Measurements from ENCODE around the gene CLDN20. TPM values are rescaled to one million over a fixed set of nuclear protein-coding genes. Genes with fewer than 3 reads are reported as not detected.

The CLDN20 gene
- total and polyA plus RNA-seq, 2 experiments from 2014 or later, result 0.56 TPM; not detected in 1

- no peak for DNase-seq (ENCODE audit: low spot score)
- no peak overlapping the region for H3K4me2 ChIP-seq
- H3K4me3 ChIP-seq, result no peak overlapping the region
- whole genome bisulfite sequencing (ENCODE audit: low lambda C conversion rate, missing lambda C conversion rate), result 93% methylated on average over 5 of the region's 5 CpGs
- H3K27me3 ChIP-seq, result no peaks in the 10 kb centered on the region
- no peaks in the 10 kb centered on the region for H4K20me1 ChIP-seq (ENCODE audit: insufficient read depth, poor library complexity, severe bottlenecking)
- H3K36me3 ChIP-seq (replicated peaks; ENCODE audit: insufficient read depth, low read depth), result peaks cover 3% of the 10 kb centered on the region
- TF ChIP-seq EZH2phosphoT487 (IDR thresholded peaks at IDR 0.05; ENCODE audit: low read depth, severe bottlenecking, unreplicated experiment), result no peak
- TF ChIP-seq EZH2 (IDR thresholded peaks at IDR 0.05; ENCODE audit: borderline replicate concordance), result no peak
- TF ChIP-seq CTCF (IDR thresholded peaks at IDR 0.05; ENCODE audit: poor library complexity), result no peak
- H3K9me3 ChIP-seq (ENCODE audit: low read depth), result no peaks in the 10 kb centered on the region
- no peaks in the 10 kb centered on the region for H3K9me2 ChIP-seq (replicated peaks; ENCODE audit: insufficient read depth)
- peaks cover 12% of the 10 kb centered on the region for H3K4me1 ChIP-seq (ENCODE audit: insufficient read depth)
- no peak overlapping the region for H2AFZ ChIP-seq
- no peaks in the 10 kb centered on the region for H3K79me2 ChIP-seq
- H3K27ac ChIP-seq, result no peak overlapping the region
Measured at GRCh38 chr6:155278319-155279049, 14.7 kb downstream of the CLDN20 start.

GRCh38 chr6:155284775-155285174 is 21.0 kb downstream of the CLDN20 start:
- no peaks in the 10 kb centered on the region for H3K79me2 ChIP-seq
- H3K4me1 ChIP-seq (ENCODE audit: insufficient read depth), result no peaks in the 10 kb centered on the region
- DNase-seq (ENCODE audit: low spot score), result no peak
- H3K9me2 ChIP-seq (replicated peaks; ENCODE audit: insufficient read depth), result no peaks in the 10 kb centered on the region
- 89% methylated on average over 4 of the region's 4 CpGs for WGBS (ENCODE audit: low lambda C conversion rate, missing lambda C conversion rate)
- H3K27me3 ChIP-seq, result no peaks in the 10 kb centered on the region
- no peaks in the 10 kb centered on the region for H3K9me3 ChIP-seq (ENCODE audit: low read depth)
- H3K4me2 ChIP-seq, result no peak overlapping the region
- no peak overlapping the region for H2AFZ ChIP-seq
- no peak overlapping the region for H3K27ac ChIP-seq
- peaks cover 3% of the 10 kb centered on the region for H3K36me3 ChIP-seq (replicated peaks; ENCODE audit: insufficient read depth, low read depth)
- TF ChIP-seq CTCF (IDR thresholded peaks at IDR 0.05; ENCODE audit: poor library complexity) (no peak), EZH2 (IDR thresholded peaks at IDR 0.05; ENCODE audit: borderline replicate concordance) (no peak), EZH2phosphoT487 (IDR thresholded peaks at IDR 0.05; ENCODE audit: low read depth, severe bottlenecking, unreplicated experiment) (no peak)
- H4K20me1 ChIP-seq (ENCODE audit: insufficient read depth, poor library complexity, severe bottlenecking), result no peaks in the 10 kb centered on the region
- no peak overlapping the region for H3K4me3 ChIP-seq

GRCh38 chr6:155287762-155288161 is 23.9 kb downstream of the CLDN20 start:
- Histone ChIP-seq H3K27me3 (no peaks in the 10 kb centered on the region), H2AFZ (no peak overlapping the region), H3K4me1 (ENCODE audit: insufficient read depth) (no peaks in the 10 kb centered on the region), H3K4me2 (no peak overlapping the region), H3K79me2 (no peaks in the 10 kb centered on the region), H3K4me3 (no peak overlapping the region), H3K27ac (no peak overlapping the region), H3K36me3 (replicated peaks; ENCODE audit: insufficient read depth, low read depth) (peaks cover 3% of the 10 kb centered on the region), H4K20me1 (ENCODE audit: insufficient read depth, poor library complexity, severe bottlenecking) (no peaks in the 10 kb centered on the region), H3K9me3 (ENCODE audit: low read depth) (no peaks in the 10 kb centered on the region), H3K9me2 (replicated peaks; ENCODE audit: insufficient read depth) (no peaks in the 10 kb centered on the region)
- no peak for DNase-seq (ENCODE audit: low spot score)
- no peak for TF ChIP-seq EZH2 (IDR thresholded peaks at IDR 0.05; ENCODE audit: borderline replicate concordance)
- TF ChIP-seq CTCF (IDR thresholded peaks at IDR 0.05; ENCODE audit: poor library complexity), result no peak
- TF ChIP-seq EZH2phosphoT487 (IDR thresholded peaks at IDR 0.05; ENCODE audit: low read depth, severe bottlenecking, unreplicated experiment), result no peak
- 62% methylated on average over 2 of the region's 2 CpGs for WGBS (ENCODE audit: low lambda C conversion rate, missing lambda C conversion rate)

All from hepatocyte (in vitro differentiated cells).